HS-5 (cell line): Measurements from ENCODE around the gene GGACT.

Experiments used
- DNase-seq: peaks from one replicate; pipeline ENCODE4 v3.0.0-alpha.2; 2012; ENCODE audit warnings: low read depth

Gene GGACT

DNA sequence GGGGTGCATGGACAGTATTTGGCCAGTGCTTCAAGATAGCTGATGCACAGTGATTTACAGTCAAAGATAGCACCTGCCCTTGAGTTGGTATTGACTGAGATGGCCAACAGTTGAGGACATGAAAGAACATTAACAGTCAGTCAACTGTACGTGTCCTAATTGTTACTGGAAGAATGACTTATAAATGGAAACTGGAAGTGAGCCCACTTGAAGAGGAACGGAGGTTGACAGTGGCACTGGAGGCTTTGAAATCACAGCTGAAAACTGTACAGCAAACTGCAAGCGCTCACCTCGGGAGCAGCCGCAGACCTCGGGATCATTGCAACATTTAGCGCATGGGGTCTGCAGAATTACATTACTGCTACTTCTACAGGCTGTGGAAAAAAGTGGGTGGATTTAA lies 77.1 kb downstream of the GGACT start:
- no peak for DNase-seq

DNA sequence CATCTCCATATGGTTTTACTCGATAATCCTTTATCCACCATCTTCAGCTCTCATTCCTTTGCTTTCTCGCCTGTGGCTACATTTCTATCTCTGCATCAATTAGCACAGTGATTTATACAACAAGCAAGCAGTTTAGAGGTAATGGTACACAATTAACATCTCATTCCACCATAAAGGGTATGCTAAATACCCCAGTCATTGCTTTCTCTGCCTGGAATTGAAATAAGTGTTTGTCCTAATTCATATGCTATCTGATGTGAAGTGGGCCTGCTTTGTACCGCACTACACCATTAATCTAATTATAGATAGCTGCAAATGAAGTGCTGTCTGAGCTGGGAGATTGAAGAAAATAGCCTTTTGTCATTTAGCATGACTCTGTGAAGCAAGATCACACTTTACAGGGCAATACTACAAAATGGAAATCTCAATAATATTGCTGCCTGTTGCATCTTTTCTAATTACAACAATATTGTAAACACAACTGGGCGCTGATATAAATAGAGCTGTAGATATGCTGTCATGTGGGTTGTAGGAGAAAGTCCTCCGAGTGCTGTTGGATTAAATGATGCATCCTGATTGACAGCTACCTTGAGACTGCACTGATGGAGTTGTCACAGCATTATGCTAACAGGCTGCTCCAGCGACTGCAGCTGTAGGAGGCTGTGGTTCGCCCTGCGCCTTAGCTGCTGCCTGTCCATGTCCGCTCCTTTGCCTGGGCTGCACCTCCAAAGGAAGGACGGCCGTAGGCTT lies 78.2 kb downstream of the GGACT start:
- DNase-seq = no peak

GRCh38 chr13:100508996-100509395 lies 79.6 kb downstream of the GGACT start:
- no peak for DNase-seq

DNA sequence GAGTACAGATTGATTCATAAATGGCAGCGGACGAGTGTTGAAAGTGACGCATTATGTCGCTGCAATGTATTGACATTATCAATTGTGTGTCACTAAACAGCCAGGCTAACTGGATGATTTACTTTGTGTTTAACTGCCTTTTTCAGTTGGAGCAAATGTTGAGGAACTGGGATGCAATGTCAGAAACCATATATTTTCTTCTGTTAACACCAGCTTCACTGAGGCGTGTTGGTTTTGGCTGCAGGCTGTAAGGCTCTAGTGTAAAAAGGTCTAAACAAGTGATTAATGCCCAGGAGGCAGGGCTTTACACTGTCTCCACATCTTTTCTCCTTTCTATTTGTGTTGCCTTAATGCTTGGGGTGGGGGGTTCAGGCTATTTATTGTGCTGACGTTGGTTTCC lies 80.1 kb downstream of the GGACT start:
- DNase-seq = no peak

DNA sequence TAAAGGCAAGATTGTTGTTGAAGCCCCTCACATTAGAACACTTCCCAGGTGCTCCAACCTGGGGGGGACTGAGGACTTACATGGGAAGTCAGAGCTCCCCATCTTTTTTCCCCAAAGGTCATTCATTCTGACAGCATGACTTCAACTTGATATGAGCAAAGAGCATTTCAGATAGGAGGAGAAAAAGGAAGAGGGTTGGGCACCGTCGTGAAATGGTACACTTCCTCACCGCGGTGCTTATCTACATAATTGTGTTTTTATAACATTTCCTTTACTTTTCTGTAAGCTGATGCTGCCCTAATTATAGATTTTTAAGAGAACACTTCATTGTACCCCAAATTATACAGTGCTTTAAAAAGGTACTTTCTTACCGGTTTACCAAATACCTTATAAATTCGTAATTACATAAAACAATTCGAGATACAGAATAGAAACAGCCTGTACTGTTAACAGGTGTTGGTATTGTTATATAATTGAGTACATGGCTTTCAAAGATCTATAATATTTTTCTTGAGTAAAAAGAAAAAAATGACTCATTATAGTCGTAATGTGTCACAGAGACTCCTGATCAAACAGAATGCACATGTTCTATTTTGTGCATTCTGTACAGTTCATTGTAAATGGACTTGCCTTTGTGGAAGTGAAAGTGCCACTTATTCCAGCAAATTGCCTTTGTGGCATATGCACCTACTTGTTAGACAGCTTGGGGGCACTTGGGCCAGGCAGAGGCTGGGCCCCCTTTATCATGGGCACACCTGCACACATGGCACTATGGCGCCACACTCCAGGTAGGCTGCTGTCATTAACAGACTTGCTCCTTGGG lies 81.8 kb downstream of the GGACT start:
- no peak for DNase-seq

- DNase-seq = no peak
These were observed 82.4 kb downstream of the GGACT start for GRCh38 chr13:100506154-100506553.

DNA sequence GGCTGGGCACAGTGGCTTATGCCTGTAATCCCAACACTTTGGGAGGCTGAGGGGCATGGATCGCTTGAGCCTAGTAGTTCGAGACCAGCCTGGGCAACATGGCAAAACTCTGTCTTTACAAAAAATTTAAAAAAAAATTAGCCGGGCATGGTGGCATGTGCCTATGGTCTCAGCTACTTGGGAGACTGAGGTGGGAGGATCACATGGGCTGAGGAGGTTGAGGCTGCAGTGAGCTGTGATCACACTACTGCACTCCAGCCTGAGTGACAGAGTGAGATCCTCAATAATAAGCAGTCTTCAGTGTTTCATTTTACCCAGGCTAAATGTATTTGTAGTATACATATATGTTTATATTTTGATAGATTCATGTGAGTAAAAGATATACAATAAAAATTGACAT lies 85.0 kb downstream of the GGACT start:
- no peak for DNase-seq

DNA sequence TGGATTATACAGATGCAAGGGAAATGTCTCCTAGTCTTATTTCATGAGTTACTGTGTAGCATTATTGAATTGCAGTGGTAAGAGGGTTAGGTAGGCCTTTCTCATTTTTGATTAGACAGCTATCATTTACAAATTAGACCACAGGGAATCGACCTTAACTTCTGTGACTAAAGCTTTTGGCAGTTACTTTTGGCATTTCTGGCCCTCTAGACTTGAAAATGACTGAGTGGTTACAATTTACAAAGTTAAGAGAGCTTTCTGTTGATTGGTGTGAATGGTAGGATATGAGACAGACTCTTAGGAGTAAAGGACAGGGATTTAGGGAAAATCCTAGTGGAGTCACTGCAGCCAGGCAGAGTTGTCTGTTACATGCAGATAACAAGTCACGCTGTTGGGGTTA lies 86.1 kb downstream of the GGACT start:
- DNase-seq = no peak

DNA sequence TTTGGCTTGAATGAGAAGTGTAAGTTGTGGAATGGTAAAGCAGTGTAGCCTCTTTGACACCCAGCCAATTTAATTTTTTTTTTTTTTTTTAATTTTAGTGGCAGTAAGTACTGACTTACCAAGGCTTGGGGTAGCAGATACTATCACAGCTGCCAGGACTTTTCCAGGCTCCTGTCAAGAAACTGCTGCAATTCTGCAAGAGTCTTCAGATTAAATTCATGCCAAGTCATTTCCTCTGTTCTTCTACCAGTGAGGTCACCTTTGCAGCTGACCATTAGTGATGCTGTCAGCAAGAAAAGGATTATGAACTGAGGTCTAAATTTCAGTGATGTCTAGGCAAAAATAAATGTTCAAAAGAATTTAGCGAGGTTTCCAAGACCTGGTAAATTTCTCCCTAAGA lies 91.2 kb downstream of the GGACT start:
- DNase-seq = no peak

DNA sequence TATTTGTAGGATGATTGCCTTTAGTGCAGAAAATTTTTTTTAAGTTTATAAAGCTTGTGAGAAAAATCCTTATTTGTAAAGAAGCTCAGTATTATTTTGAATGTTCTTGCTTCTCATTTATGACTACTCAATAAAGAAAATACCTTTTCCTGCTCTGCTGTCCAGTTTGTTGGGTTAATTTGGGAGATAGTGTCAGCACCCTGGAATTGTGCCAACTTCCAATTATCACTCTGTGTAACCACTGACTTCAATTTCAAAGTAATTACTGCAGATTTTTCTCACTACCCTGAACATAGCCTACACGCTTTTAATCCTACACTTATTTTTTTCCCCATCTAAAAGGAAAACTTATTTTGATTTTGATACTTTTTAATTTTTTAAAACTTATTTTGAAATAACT lies 93.1 kb downstream of the GGACT start:
- no peak for DNase-seq

- DNase-seq = no peak
These were observed 95.2 kb downstream of the GGACT start for GRCh38 chr13:100493418-100493817.

DNA sequence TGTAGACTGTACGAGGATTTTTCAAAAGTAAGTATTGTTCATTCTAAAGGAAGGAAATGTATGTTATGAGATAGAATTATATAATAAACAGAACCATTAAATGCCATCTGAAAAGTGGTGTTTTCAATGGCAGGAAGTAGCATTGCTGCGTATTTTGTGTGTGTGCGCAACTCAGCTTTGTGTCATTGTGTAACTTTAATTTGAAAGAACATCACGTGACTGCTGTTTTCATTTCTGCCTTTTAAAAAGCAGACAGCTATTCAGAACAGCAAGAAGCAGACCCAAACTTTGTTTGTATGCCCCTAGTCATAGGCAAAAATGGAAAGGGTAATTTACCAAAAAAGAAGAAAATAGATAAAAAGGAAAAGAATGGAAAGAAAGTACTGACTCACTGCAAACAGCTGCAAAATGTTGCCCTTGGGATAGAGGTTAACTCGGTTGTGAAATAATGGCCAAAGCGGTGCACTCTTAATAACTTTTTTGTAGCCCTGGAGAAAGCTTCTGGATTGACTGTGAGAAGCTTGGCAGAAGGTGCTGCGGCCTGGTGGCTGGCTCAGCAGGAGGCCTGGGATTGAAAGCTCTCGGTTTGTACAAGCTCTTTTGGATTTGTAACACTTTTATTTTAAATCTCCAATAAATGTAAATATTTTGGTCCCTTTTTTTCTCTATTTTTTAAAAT lies 97.3 kb downstream of the GGACT start:
- no peak for DNase-seq

DNA sequence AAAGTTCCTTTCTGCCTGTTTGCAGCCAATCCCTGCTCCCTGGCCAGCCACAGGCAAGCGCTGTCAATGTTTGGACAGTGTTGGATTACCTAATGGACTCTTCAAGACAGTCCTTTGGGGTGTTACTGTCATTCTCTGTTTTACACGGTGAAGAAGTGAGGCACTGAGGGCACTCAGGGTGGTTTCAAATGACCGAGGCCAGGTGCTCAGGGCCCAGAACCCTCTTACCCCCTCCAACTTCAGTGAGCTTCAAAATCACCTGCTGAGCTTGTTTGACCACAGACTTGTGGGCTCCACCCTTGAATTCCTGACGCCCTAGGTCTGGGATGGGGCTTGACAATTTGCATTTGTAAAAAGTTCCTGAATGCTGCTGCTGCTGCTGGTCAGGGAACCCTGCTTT lies 97.9 kb downstream of the GGACT start:
- DNase-seq = no peak

DNA sequence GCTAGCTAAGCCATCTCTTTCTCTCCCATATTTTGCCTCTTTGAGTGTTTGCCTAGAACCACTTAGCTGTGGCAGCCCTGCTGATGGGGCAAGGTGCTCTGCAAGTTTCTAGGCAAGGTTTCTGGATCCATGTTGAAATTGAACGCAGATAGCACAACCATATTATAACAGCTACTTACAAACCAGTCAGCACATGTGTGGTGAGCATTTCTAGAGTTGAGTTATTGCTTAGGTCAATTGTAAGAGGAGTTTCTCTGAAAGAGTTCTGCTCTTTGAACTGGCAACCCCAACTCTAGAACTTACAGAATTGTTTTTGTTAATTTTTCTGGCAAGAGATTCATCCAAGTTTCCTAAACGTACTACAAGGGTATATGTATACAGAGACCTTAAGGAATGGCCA lies 103.3 kb downstream of the GGACT start:
- no peak for DNase-seq

- DNase-seq = no peak
These were observed 103.9 kb downstream of the GGACT start for GRCh38 chr13:100484702-100485101.

GRCh38 chr13:100483841-100484381 lies 104.7 kb downstream of the GGACT start:
- no peak for DNase-seq

GRCh38 chr13:100483139-100483538 lies 105.5 kb downstream of the GGACT start:
- DNase-seq = no peak

DNA sequence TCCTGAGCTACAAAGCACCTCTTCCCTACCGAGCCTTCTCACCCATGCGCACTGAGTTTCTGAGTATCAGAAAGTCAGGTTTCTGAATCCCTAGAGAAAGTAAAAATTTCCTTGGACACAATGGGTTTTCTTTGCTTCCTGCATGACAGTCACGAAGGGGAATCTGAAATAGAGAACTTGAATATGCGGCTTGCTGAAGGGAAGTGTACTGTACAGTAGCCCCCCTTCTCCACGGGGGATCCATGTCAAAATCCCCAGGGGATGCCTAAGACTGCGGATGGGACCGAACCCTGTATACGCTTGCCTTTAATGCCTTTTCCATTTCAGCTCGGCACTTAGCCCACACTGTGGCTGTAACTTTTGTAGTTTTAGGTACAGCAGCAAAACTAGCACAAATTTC lies 107.9 kb downstream of the GGACT start:
- DNase-seq = no peak
